ENCODE measurements around the gene ACAN. TPM values are rescaled to one million over a fixed set of nuclear protein-coding genes. Genes with fewer than 3 reads are reported as not detected.

The ACAN gene
- total and polyA plus RNA-seq, 5 donors from 2014 or later = 0.06 to 0.32 TPM; not detected in 3

DNA sequence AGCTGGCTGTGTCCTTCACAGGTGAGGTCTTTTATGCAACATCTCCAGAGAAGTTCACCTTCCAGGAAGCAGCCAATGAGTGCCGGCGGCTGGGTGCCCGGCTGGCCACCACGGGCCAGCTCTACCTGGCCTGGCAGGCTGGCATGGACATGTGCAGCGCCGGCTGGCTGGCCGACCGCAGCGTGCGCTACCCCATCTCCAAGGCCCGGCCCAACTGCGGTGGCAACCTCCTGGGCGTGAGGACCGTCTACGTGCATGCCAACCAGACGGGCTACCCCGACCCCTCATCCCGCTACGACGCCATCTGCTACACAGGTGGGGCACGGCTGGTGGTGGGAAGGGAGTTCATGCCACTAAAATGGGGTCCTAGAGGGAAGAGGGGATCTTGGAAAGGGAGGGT lies 40.1 kb downstream of the ACAN start:
- no peak for DNase-seq
- no peaks in the 10 kb centered on the region for H3K4me1 ChIP-seq (ENCODE audit: control insufficient read depth, insufficient read depth, low read length, poor library complexity, severe bottlenecking)
- no peak overlapping the region for H3K4me3 ChIP-seq (ENCODE audit: low read depth, low read length)
- no peak for ATAC-seq (ENCODE audit: low read depth in 2 of 2)
- peaks cover 0 to 1% (median 0%) of the 10 kb centered on the region in 7 donors for H3K9me3 Mint-ChIP-seq
- peaks cover 0 to 5% (median 2%) of the 10 kb centered on the region in 4 donors for H3K4me1 Mint-ChIP-seq
- H3K4me3 Mint-ChIP-seq = no peak overlapping the region
- H3K9me3 ChIP-seq (ENCODE audit: control insufficient read depth in 2 of 2, low read length in 2 of 2) = no peaks in the 10 kb centered on the region
- peaks cover 9% of the 10 kb centered on the region for H3K27me3 Mint-ChIP-seq
- no peaks in the 10 kb centered on the region for H3K27me3 ChIP-seq (ENCODE audit: control insufficient read depth, insufficient read depth, low read length)
- H3K27ac Mint-ChIP-seq = no peak overlapping the region
- H3K27ac ChIP-seq (ENCODE audit: insufficient read depth, low read length, poor library complexity, severe bottlenecking) = no peak overlapping the region
- no peaks in the 10 kb centered on the region for H3K36me3 Mint-ChIP-seq
- H3K36me3 ChIP-seq (ENCODE audit: control insufficient read depth, insufficient read depth, low read length) = no peaks in the 10 kb centered on the region

DNA sequence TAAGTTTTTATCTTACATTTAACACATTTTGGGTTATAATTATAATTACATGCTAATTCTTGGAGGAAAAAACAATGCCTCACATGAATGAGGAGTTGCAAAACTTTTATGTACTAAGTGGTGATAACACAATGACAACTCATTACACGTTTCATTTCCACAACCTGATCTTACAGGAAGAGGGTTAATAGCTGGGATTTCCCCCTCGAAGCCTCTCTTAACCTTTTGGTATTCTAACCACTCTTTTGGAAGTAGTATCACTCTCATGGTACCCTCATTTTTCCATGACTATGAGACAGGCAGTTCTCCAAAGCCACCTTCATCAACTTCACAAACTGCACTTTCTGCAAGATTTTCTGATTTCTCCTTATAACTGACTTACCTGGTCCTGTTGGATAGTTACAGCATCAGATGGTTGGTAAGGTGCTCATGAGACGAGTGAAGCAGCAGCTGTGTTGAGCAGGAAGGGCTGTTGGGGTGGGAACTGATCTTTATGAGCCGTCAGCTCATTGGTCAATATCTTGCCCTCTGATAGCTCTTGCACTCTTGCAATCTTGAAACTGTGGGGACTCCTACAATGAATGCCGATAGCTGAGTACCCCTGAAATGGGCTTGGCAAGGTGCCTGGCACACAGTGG lies 41.6 kb downstream of the ACAN start:
- Histone ChIP-seq H3K27me3 (ENCODE audit: control insufficient read depth, insufficient read depth, low read length) (no peaks in the 10 kb centered on the region), H3K4me3 (ENCODE audit: low read depth, low read length) (no peak overlapping the region), H3K4me1 (ENCODE audit: control insufficient read depth, insufficient read depth, low read length, poor library complexity, severe bottlenecking) (no peaks in the 10 kb centered on the region), H3K36me3 (ENCODE audit: control insufficient read depth, insufficient read depth, low read length) (no peaks in the 10 kb centered on the region), H3K9me3 (ENCODE audit: control insufficient read depth in 2 of 2, low read length in 2 of 2) (no peaks in the 10 kb centered on the region), H3K27ac (ENCODE audit: insufficient read depth, low read length, poor library complexity, severe bottlenecking) (no peak overlapping the region)
- H3K4me3 Mint-ChIP-seq = no peak overlapping the region
- no peaks in the 10 kb centered on the region for H3K36me3 Mint-ChIP-seq
- peaks cover 0 to 5% (median 2%) of the 10 kb centered on the region in 4 donors for H3K4me1 Mint-ChIP-seq
- ATAC-seq (ENCODE audit: low read depth in 2 of 2) (no peak), DNase-seq (no peak)
- H3K27me3 Mint-ChIP-seq = peaks cover 9% of the 10 kb centered on the region
- H3K9me3 Mint-ChIP-seq = peaks cover 0 to 1% (median 0%) of the 10 kb centered on the region in 7 donors
- no peak overlapping the region for H3K27ac Mint-ChIP-seq

DNA sequence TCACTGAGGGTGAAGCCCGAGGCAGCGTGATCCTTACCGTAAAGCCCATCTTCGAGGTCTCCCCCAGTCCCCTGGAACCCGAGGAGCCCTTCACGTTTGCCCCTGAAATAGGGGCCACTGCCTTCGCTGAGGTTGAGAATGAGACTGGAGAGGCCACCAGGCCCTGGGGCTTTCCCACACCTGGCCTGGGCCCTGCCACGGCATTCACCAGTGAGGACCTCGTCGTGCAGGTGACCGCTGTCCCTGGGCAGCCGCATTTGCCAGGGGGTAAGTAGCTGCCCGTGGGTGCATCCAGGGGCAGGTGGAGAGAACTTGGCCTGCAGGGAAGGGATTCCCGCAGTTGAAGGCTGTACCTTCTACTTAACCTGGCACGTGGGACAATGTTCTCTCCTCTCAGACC lies 42.4 kb downstream of the ACAN start:
- no peak overlapping the region for H3K4me3 Mint-ChIP-seq
- DNase-seq (no peak), ATAC-seq (ENCODE audit: low read depth in 2 of 2) (no peak)
- peaks cover 0 to under 1% (median 0%) of the 10 kb centered on the region in 7 donors for H3K9me3 Mint-ChIP-seq
- Histone ChIP-seq H3K4me1 (ENCODE audit: control insufficient read depth, insufficient read depth, low read length, poor library complexity, severe bottlenecking) (no peaks in the 10 kb centered on the region), H3K27ac (ENCODE audit: insufficient read depth, low read length, poor library complexity, severe bottlenecking) (no peak overlapping the region), H3K36me3 (ENCODE audit: control insufficient read depth, insufficient read depth, low read length) (no peaks in the 10 kb centered on the region), H3K27me3 (ENCODE audit: control insufficient read depth, insufficient read depth, low read length) (no peaks in the 10 kb centered on the region), H3K9me3 (ENCODE audit: control insufficient read depth in 2 of 2, low read length in 2 of 2) (no peaks in the 10 kb centered on the region), H3K4me3 (ENCODE audit: low read depth, low read length) (no peak overlapping the region)
- H3K4me1 Mint-ChIP-seq = peaks cover 0 to 5% (median 2%) of the 10 kb centered on the region in 4 donors
- no peaks in the 10 kb centered on the region for H3K36me3 Mint-ChIP-seq
- peaks cover 9% of the 10 kb centered on the region for H3K27me3 Mint-ChIP-seq
- H3K27ac Mint-ChIP-seq = no peak overlapping the region

DNA sequence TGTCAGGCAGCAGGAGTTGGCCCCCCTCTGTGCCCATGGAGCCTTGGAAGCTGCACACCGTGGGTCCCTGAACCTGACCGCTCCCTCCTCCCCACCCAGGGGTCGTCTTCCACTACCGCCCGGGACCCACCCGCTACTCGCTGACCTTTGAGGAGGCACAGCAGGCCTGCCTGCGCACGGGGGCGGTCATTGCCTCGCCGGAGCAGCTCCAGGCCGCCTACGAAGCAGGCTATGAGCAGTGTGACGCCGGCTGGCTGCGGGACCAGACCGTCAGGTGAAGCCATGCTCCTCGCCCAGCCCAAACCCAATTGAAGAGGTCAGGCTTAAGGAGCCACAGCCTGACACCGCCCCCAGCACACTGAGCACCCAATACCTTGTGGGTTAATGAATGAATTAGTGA lies 43.9 kb downstream of the ACAN start:
- H3K9me3 ChIP-seq (ENCODE audit: control insufficient read depth in 2 of 2, low read length in 2 of 2) = no peaks in the 10 kb centered on the region
- H3K27ac Mint-ChIP-seq = peak overlapping the region in 1 of 3 donors; percentile 32
- DNase-seq (no peak), ATAC-seq (ENCODE audit: low read depth in 2 of 2) (no peak)
- no peaks in the 10 kb centered on the region for H3K27me3 ChIP-seq (ENCODE audit: control insufficient read depth, insufficient read depth, low read length)
- peaks cover 9% of the 10 kb centered on the region for H3K27me3 Mint-ChIP-seq
- H3K4me1 Mint-ChIP-seq = peaks cover 0 to 5% (median 2%) of the 10 kb centered on the region in 4 donors
- H3K9me3 Mint-ChIP-seq = peaks cover 0 to 3% (median 0%) of the 10 kb centered on the region in 7 donors
- H3K27ac ChIP-seq (ENCODE audit: insufficient read depth, low read length, poor library complexity, severe bottlenecking) = no peak overlapping the region
- H3K36me3 Mint-ChIP-seq = no peaks in the 10 kb centered on the region
- H3K36me3 ChIP-seq (ENCODE audit: control insufficient read depth, insufficient read depth, low read length) = no peaks in the 10 kb centered on the region
- no peaks in the 10 kb centered on the region for H3K4me1 ChIP-seq (ENCODE audit: control insufficient read depth, insufficient read depth, low read length, poor library complexity, severe bottlenecking)
- no peak overlapping the region for H3K4me3 Mint-ChIP-seq
- no peak overlapping the region for H3K4me3 ChIP-seq (ENCODE audit: low read depth, low read length)

DNA sequence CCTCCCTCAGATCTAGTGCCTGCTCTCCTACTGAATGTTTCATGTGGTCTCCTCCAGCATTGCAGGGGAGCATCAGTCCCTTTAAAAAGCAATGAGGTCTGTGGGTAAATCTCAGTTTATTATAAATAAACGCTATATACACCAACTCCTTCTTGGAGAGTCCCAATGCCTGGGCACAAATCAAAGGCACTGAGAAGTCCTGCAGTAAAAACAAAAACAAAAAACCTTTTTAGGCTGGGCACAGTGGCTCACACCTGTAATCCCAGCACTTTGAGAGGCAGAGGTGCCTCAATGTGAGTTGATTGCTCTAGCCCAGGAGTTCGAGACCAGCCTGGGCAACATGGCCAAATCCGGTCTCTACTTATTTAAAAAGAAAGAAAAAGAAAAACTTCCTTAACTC lies 45.0 kb downstream of the ACAN start:
- ATAC-seq (ENCODE audit: low read depth in 2 of 2) = no peak
- no peak for DNase-seq
- Mint-ChIP-seq H3K4me3 (no peak overlapping the region), H3K9me3 (peaks cover 0 to 7% (median 0%) of the 10 kb centered on the region in 7 donors), H3K4me1 (peaks cover 0 to 5% (median 2%) of the 10 kb centered on the region in 4 donors), H3K27ac (no peak overlapping the region), H3K27me3 (peaks cover 9% of the 10 kb centered on the region), H3K36me3 (no peaks in the 10 kb centered on the region)
- H3K36me3 ChIP-seq (ENCODE audit: control insufficient read depth, insufficient read depth, low read length) = no peaks in the 10 kb centered on the region
- H3K27ac ChIP-seq (ENCODE audit: insufficient read depth, low read length, poor library complexity, severe bottlenecking) = no peak overlapping the region
- H3K27me3 ChIP-seq (ENCODE audit: control insufficient read depth, insufficient read depth, low read length) = no peaks in the 10 kb centered on the region
- H3K4me3 ChIP-seq (ENCODE audit: low read depth, low read length) = no peak overlapping the region
- H3K9me3 ChIP-seq (ENCODE audit: control insufficient read depth in 2 of 2, low read length in 2 of 2) = peaks cover 0 to 3% of the 10 kb centered on the region in 2 experiments
- H3K4me1 ChIP-seq (ENCODE audit: control insufficient read depth, insufficient read depth, low read length, poor library complexity, severe bottlenecking) = no peaks in the 10 kb centered on the region

DNA sequence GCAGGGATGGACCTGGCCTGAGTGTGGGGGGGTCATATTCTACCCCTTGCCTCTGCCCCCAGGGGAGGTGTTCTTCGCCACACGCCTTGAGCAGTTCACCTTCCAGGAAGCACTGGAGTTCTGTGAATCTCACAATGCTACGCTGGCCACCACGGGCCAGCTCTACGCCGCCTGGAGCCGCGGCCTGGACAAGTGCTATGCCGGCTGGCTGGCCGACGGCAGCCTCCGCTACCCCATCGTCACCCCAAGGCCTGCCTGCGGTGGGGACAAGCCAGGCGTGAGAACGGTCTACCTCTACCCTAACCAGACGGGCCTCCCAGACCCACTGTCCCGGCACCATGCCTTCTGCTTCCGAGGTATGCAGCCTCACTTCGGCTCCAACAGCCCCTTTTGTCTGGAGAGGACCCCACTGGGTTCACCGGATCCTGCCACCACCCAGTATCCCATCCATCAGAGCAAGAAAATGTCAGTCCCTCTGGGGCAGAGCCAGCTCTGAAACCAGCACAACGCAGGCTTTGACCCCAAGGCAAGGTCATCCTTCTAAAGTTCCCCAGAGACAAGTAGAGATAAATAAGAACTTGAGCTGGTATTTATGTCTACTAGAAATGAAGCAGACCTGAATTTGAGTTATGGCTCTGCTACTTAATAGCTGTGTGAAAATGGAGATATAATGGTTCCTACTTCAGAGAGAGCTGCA lies 46.3 kb downstream of the ACAN start:
- Mint-ChIP-seq H3K4me1 (peaks cover 0 to 5% (median 2%) of the 10 kb centered on the region in 4 donors), H3K4me3 (no peak overlapping the region), H3K27ac (peak overlapping the region in 1 of 3 donors; percentile 85), H3K27me3 (peaks cover 9% of the 10 kb centered on the region), H3K9me3 (peaks cover 0 to 15% (median 0%) of the 10 kb centered on the region in 7 donors), H3K36me3 (no peaks in the 10 kb centered on the region)
- DNase-seq (no peak), ATAC-seq (ENCODE audit: low read depth in 2 of 2) (no peak)
- no peaks in the 10 kb centered on the region for H3K4me1 ChIP-seq (ENCODE audit: control insufficient read depth, insufficient read depth, low read length, poor library complexity, severe bottlenecking)
- no peak overlapping the region for H3K27ac ChIP-seq (ENCODE audit: insufficient read depth, low read length, poor library complexity, severe bottlenecking)
- no peaks in the 10 kb centered on the region for H3K27me3 ChIP-seq (ENCODE audit: control insufficient read depth, insufficient read depth, low read length)
- peaks cover 10 to 17% of the 10 kb centered on the region in 2 experiments for H3K9me3 ChIP-seq (ENCODE audit: control insufficient read depth in 2 of 2, low read length in 2 of 2)
- H3K4me3 ChIP-seq (ENCODE audit: low read depth, low read length) = no peak overlapping the region
- no peaks in the 10 kb centered on the region for H3K36me3 ChIP-seq (ENCODE audit: control insufficient read depth, insufficient read depth, low read length)

DNA sequence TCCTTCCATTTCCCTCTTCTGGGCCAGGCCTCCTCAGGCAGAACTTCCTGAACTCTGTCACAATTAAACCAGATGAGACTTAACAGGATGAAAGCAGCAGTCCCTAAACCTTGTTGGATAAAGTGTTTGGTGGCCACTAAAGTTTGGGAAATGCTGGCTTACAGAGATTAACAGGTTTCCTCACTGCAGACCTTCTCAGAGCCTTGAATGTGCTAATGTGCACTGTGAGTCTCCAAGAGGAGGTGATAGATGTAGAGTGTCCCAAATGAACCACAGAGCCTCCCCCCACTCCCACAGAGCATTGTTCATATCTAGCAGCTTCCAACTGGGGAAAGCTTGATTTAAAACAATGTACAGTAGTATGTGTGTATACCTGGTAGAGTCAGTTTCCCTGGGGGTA lies 49.2 kb downstream of the ACAN start:
- peaks cover 3% of the 10 kb centered on the region for H3K27me3 Mint-ChIP-seq
- H3K27me3 ChIP-seq (ENCODE audit: control insufficient read depth, insufficient read depth, low read length) = no peaks in the 10 kb centered on the region
- no peak overlapping the region for H3K4me3 Mint-ChIP-seq
- no peak overlapping the region for H3K27ac ChIP-seq (ENCODE audit: insufficient read depth, low read length, poor library complexity, severe bottlenecking)
- DNase-seq (no peak), ATAC-seq (ENCODE audit: low read depth in 2 of 2) (no peak)
- H3K27ac Mint-ChIP-seq = no peak overlapping the region
- peaks cover 17 to 23% of the 10 kb centered on the region in 2 experiments for H3K9me3 ChIP-seq (ENCODE audit: control insufficient read depth in 2 of 2, low read length in 2 of 2)
- H3K4me1 Mint-ChIP-seq = no peaks in the 10 kb centered on the region
- H3K4me3 ChIP-seq (ENCODE audit: low read depth, low read length) = no peak overlapping the region
- no peaks in the 10 kb centered on the region for H3K36me3 Mint-ChIP-seq
- no peaks in the 10 kb centered on the region for H3K4me1 ChIP-seq (ENCODE audit: control insufficient read depth, insufficient read depth, low read length, poor library complexity, severe bottlenecking)
- H3K36me3 ChIP-seq (ENCODE audit: control insufficient read depth, insufficient read depth, low read length) = no peaks in the 10 kb centered on the region
- H3K9me3 Mint-ChIP-seq = peaks cover 0 to 21% (median 0%) of the 10 kb centered on the region in 7 donors

Measured in CD4-positive, CD25-positive, alpha-beta regulatory T cell (primary cell).